B cell (primary cell): Measurements from ENCODE around the gene TAX1BP3.

Source experiments
- CTCF ChIP-seq: fragments of 200-600 bp; IDR thresholded peaks from one replicate; pipeline ENCODE4 v1.8.0; 2022; ENCODE audit warnings: antibody characterized with exemption, mild to moderate bottlenecking
- EZH2 ChIP-seq: IDR thresholded peaks from 2 replicates; pipeline ENCODE4 v1.6.1; 2012; ENCODE audit warnings: borderline replicate concordance, low read depth, mild to moderate bottlenecking, moderate library complexity, low read length; ENCODE audit not compliant: insufficient read depth, poor library complexity, severe bottlenecking

DNA sequence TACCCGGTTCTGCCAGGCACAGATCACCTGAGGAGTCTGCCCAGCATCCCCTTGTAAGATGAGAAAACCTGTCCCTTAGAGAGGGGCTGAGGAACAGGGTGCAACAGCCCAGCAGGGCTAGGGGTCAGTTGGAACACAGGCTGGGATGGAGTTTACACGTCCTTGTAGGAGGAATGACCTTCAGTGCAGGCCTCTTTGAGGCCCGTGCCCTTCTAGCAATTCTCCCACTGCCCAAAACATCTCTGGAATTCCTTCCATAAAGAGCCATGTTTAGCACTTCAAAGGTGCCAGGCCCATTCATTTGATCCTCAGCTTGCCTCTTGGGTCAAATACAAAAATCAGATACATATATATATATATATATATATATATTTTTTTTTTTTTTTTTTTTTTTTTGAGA lies 27.4 kb downstream of the TAX1BP3 start:
- TF ChIP-seq CTCF (no peak), EZH2 (no peak)
